Ascending aorta (tissue), 2 donors: ENCODE data around the gene CDHR2. TPM values are rescaled to one million over a fixed set of nuclear protein-coding genes. Genes with fewer than 3 reads are reported as not detected.

ENCODE experiments used
- DNase-seq, 2 donors: peaks; one replicate each; pipeline ENCODE4 v3.0.0-alpha.2; 2019; ENCODE audit warnings: low spot score in 2 of 2
- H3K27ac ChIP-seq, 2 donors: fragments of 200-600 bp; sonication (generic); one replicate each; pipeline ENCODE4 v1.5.1; 2016 to 2017; ENCODE audit warnings: mild to moderate bottlenecking in 1 of 2
- H3K27me3 ChIP-seq: fragments of 200-600 bp; sonication (generic); one replicate; pipeline ENCODE4 v1.5.1; 2017
- H3K36me3 ChIP-seq, 2 donors: fragments of 200-600 bp; sonication (generic); one replicate each; pipeline ENCODE4 v1.5.1; 2016
- H3K4me1 ChIP-seq, 2 donors: fragments of 200-600 bp; sonication (generic); one replicate each; pipeline ENCODE4 v1.5.1; 2016 to 2017; ENCODE audit warnings: mild to moderate bottlenecking in 1 of 2
- H3K4me3 ChIP-seq, 2 donors: fragments of 200-600 bp; sonication (generic); one replicate each; pipeline ENCODE4 v1.5.1; 2016 to 2017; ENCODE audit warnings: mild to moderate bottlenecking in 1 of 2
- H3K9me3 ChIP-seq, 2 donors: fragments of 200-600 bp; sonication (generic); one replicate each; pipeline ENCODE4 v1.5.1; 2016
- CTCF ChIP-seq, 3 experiments: fragments of 200-600 bp in 2 of 3; fragments of 450-650 bp in 1 of 3; sonication (generic) in 2 of 3; IDR thresholded peaks; one replicate each; pipeline ENCODE4 v1.5.1; 2016 to 2019; ENCODE audit warnings: antibody characterized with exemption in 3 of 3, mild to moderate bottlenecking in 1 of 3, moderate library complexity in 1 of 3
- intact Hi-C: fragments of 100-400 bp; cut with DNase I; formaldehyde crosslinking; loops from one replicate; pipeline ENCODE4 v1.15.1; 2023
- total RNA-seq: library from RNA; depleted of rRNA; stranded (reverse); fragments of >200 nt; gene quantifications from one replicate; pipeline ENCODE4 v1.1.0, GENCODE V29; 2016

CDHR2 gene
- total RNA-seq, 1 donor from 2014 or later: not detected

DNA sequence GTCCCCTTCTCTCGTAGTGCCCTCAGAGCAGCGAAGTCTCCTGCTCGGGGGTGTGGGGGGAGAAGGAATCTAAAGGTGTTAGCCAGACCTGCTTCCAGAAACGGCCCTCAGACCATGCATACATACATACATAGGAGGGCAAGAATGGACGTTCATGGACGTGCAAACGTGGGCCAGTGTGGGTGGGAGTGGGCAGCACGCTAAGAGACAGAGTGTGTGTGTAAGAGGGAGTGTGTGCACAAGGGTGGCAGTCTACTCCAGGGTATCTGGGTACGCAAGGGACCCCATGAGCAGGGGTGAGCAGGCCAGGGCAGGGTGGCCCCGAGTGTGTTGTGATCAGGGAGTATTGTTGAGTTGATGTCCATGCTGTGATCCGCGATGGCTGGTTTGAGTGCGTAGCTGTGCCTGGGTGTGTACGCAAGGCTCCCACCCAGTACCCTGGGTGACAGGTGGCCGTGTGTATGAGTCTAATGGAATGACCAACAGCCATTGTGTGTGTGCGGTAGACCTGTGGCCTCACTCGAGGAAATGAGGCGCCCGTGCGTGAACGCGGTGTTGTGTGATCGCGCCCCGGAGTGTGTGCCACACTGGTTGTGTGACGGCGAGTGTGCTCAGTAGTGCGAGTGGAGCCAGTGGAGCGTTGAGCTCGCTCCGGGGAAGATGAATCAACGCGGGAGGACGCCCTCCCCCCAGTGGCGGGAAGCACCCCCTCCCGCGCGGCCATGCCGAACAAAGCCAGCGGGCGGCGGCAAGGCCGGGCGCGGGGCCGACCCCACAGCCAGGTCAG is 60.0 kb downstream of the CDHR2 start:
- Histone ChIP-seq H3K4me1 (peaks cover 0 to 4% of the 10 kb centered on the region in 2 donors), H3K4me3 (peak overlapping the region; percentile 63 to 77), H3K27me3 (peaks cover 12% of the 10 kb centered on the region), H3K36me3 (no peaks in the 10 kb centered on the region), H3K27ac (no peak overlapping the region), H3K9me3 (no peaks in the 10 kb centered on the region)
- no peak for TF ChIP-seq CTCF (IDR thresholded peaks at IDR 0.05)
- intact Hi-C loops: no loop called here
- no peak for DNase-seq

GRCh38 chr5:176609724-176610434 is 60.7 kb downstream of the CDHR2 start, which contains the start of gene GPRIN1:
Gene GPRIN1, minus strand, starts transcription at chr5:176610156. Its CDS starts 10,322 bp downstream, at chr5:176599834.
- H3K27me3 ChIP-seq: peaks cover 12% of the 10 kb centered on the region
- intact Hi-C loops: no loop called here
- H3K4me1 ChIP-seq: peaks cover 0 to 4% of the 10 kb centered on the region in 2 donors
- no peaks in the 10 kb centered on the region for H3K9me3 ChIP-seq
- no peak within 1 kb of the TSS for H3K27ac ChIP-seq
- H3K36me3 ChIP-seq: no peaks in the 10 kb centered on the region
- TF ChIP-seq CTCF (IDR thresholded peaks at IDR 0.05): no peak
- peak within 1 kb of the TSS; percentile 63 to 77 for H3K4me3 ChIP-seq
- DNase-seq: no peak

GRCh38 chr5:176610435-176610773 is 61.3 kb downstream of the CDHR2 start:
- H3K27ac ChIP-seq: no peak overlapping the region
- peaks cover 0 to 4% of the 10 kb centered on the region in 2 donors for H3K4me1 ChIP-seq
- DNase-seq: no peak
- no peaks in the 10 kb centered on the region for H3K36me3 ChIP-seq
- no peaks in the 10 kb centered on the region for H3K9me3 ChIP-seq
- intact Hi-C loops: no loop called here
- TF ChIP-seq CTCF (IDR thresholded peaks at IDR 0.05): no peak
- H3K27me3 ChIP-seq: peaks cover 12% of the 10 kb centered on the region
- H3K4me3 ChIP-seq: peak overlapping the region; percentile 63 to 77

DNA sequence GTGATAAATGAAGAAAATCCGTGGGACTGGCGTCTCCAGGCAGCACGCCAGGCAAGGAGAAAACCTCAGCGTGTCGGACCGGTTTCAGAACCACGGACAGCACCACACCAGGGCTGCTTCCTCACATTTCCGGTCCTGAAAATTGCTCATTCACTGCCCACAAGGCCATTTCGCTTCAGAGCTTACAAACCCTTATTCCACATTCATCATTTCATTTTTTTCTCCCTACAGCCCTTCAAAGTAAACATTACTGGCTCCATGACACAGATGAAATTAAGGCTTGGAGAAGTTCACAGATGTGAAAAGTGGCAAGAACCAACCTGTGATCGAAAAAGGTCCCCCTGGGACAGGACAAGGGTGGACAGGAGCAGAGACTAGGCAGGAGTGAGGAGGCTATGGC is 62.3 kb downstream of the CDHR2 start:
- no peak overlapping the region for H3K27ac ChIP-seq
- no peak overlapping the region for H3K4me3 ChIP-seq
- no peaks in the 10 kb centered on the region for H3K36me3 ChIP-seq
- H3K9me3 ChIP-seq: no peaks in the 10 kb centered on the region
- peaks cover 12% of the 10 kb centered on the region for H3K27me3 ChIP-seq
- TF ChIP-seq CTCF (IDR thresholded peaks at IDR 0.05): no peak
- peaks cover 0 to 4% of the 10 kb centered on the region in 2 donors for H3K4me1 ChIP-seq
- DNase-seq: no peak
- intact Hi-C loops: no loop called here

- no peak for TF ChIP-seq CTCF (IDR thresholded peaks at IDR 0.05)
- Histone ChIP-seq H3K27me3 (peaks cover 12% of the 10 kb centered on the region), H3K36me3 (no peaks in the 10 kb centered on the region), H3K4me3 (no peak overlapping the region), H3K27ac (no peak overlapping the region), H3K4me1 (peaks cover 0 to 4% of the 10 kb centered on the region in 2 donors), H3K9me3 (no peaks in the 10 kb centered on the region)
- intact Hi-C loops: no loop called here
- no peak for DNase-seq
Measured at GRCh38 chr5:176612008-176612407, 62.9 kb downstream of the CDHR2 start.
